Loucy (cell line): ENCODE measurements around the gene VSX1.

Experiments used
- CTCF ChIP-seq: fragments of 200-600 bp; sonication (generic); conservative IDR thresholded peaks from 2 replicates; pipeline ENCODE4 v1.5.1; 2014; ENCODE audit warnings: mild to moderate bottlenecking, antibody characterized with exemption, low read length
- EZH2phosphoT487 ChIP-seq: fragments of 200-600 bp; IDR thresholded peaks from 2 replicates; pipeline ENCODE4 v1.6.1; 2018; ENCODE audit warnings: antibody characterized with exemption, mild to moderate bottlenecking, moderate library complexity, borderline replicate concordance

- TF ChIP-seq EZH2phosphoT487 (no peak), CTCF (no peak; the same call in 1 of the 2 replicates)
These were observed 6.3 kb upstream of the VSX1 start for GRCh38 chr20:25088267-25088666.
